SK-N-MC (cell line): ENCODE results near the gene MAGEA8.
"Not testable (repeated sequence)": the region's sequence is repeated elsewhere in the genome, so short reads cannot be mapped to it uniquely, and the experiment has no call there.

Experiments
- EZH2 ChIP-seq: fragments of 200-600 bp; sonication (generic); IDR thresholded peaks from one replicate; pipeline ENCODE4 v1.6.1; 2017; ENCODE audit warnings: antibody characterized with exemption
- FOXP2 ChIP-seq: optimal IDR thresholded peaks from 2 replicates; pipeline ENCODE3; 2011; ENCODE audit warnings: mild to moderate bottlenecking, moderate library complexity; ENCODE audit not compliant: insufficient read depth; ENCODE audit errors: extremely low read length, control extremely low read depth
- POLR2AphosphoS5 ChIP-seq: IDR thresholded peaks from 2 replicates; pipeline ENCODE4 v1.6.1; 2012; ENCODE audit warnings: mild to moderate bottlenecking, low read depth, low read length, borderline replicate concordance

GRCh38 chrX:149932970-149933369 lies 52.0 kb downstream of the MAGEA8 start:
- TF ChIP-seq POLR2AphosphoS5, EZH2, FOXP2: not testable (repeated sequence)
